HepG2 (cell line): ENCODE measurements around the gene VIT. TPM values are rescaled to one million over a fixed set of nuclear protein-coding genes. Genes with fewer than 3 reads are reported as not detected.

ENCODE experiments used
- ARID5B ChIP-seq: IDR thresholded peaks from 2 replicates; pipeline ENCODE4 v1.4.0; 2020; ENCODE audit warnings: mild to moderate bottlenecking, missing genetic modification reagents
- ATF7 ChIP-seq, 2 experiments: fragments of 450-650 bp in 1 of 2; sonication (generic) in 1 of 2; formaldehyde crosslinking in 1 of 2; IDR thresholded peaks; 2 replicates each; pipeline versions ENCODE4 v1.4.0 to v1.6.1; 2016 to 2020; ENCODE audit warnings: antibody characterized with exemption in 1 of 2, mild to moderate bottlenecking in 1 of 2, missing genetic modification reagents in 1 of 2
- ATF7-NPFF ChIP-seq: sonication (generic); formaldehyde crosslinking; IDR thresholded peaks from 2 replicates; pipeline ENCODE4 v1.8.1; 2023; ENCODE audit warnings: mild to moderate bottlenecking, low read depth, missing genetic modification reagents, moderate library complexity
- BCL6 ChIP-seq: IDR thresholded peaks from 2 replicates; pipeline ENCODE4 v1.6.1; 2016; ENCODE audit warnings: missing genetic modification reagents, missing compliant biosample characterization
- CREM ChIP-seq, 2 experiments: sonication (generic) in 1 of 2; formaldehyde crosslinking in 1 of 2; IDR thresholded peaks; 2 replicates each; pipeline versions ENCODE4 v1.4.0 to v1.6.1; 2016 to 2020; ENCODE audit warnings: antibody characterized with exemption in 1 of 2, mild to moderate bottlenecking in 1 of 2, missing genetic modification reagents in 1 of 2
- ELF3 ChIP-seq: IDR thresholded peaks from 2 replicates; pipeline ENCODE4 v1.6.1; 2016; ENCODE audit warnings: missing genetic modification reagents, missing compliant biosample characterization
- ETV6 ChIP-seq: sonication (generic); formaldehyde crosslinking; conservative IDR thresholded peaks from 2 replicates; pipeline ENCODE4 v1.4.0; 2020; ENCODE audit warnings: missing genetic modification reagents
- GATAD2A ChIP-seq: IDR thresholded peaks from 2 replicates; pipeline ENCODE4 v1.6.1; 2016
- GMEB2 ChIP-seq: IDR thresholded peaks from 2 replicates; pipeline ENCODE4 v1.6.1; 2016; ENCODE audit warnings: missing biosample characterization, missing genetic modification reagents, low read depth
- HMG20A ChIP-seq: IDR thresholded peaks from 2 replicates; pipeline ENCODE4 v1.6.1; 2016; ENCODE audit warnings: borderline replicate concordance
- HNRNPL ChIP-seq: fragments of 200-400 bp; formaldehyde crosslinking; IDR thresholded peaks from 2 replicates; pipeline ENCODE4 v1.6.1; 2017; ENCODE audit warnings: mild to moderate bottlenecking, low read depth, low read length
- ISL2 ChIP-seq: sonication (generic); formaldehyde crosslinking; IDR thresholded peaks from 2 replicates; pipeline ENCODE4 v1.5.0; 2020; ENCODE audit warnings: missing genetic modification reagents
- MAFF ChIP-seq: IDR thresholded peaks from 2 replicates; pipeline ENCODE4 v1.6.1; 2011; ENCODE audit warnings: low read depth, low read length, improper control_type of control experiment
- NCOA2 ChIP-seq: sonication (generic); formaldehyde crosslinking; IDR thresholded peaks from 2 replicates; pipeline ENCODE4 v1.8.0; 2022; ENCODE audit warnings: inconsistent platforms
- NR2F2 ChIP-seq: IDR thresholded peaks from 2 replicates; pipeline ENCODE4 v1.6.1; 2012; ENCODE audit warnings: low read depth, inconsistent platforms, borderline replicate concordance
- NR2F6 ChIP-seq, 2 experiments: IDR thresholded peaks; 2 replicates each; pipeline ENCODE4 v1.6.1; 2016; ENCODE audit warnings: antibody characterized with exemption in 1 of 2, mild to moderate bottlenecking in 1 of 2
- PHF21A ChIP-seq: sonication (generic); formaldehyde crosslinking; IDR thresholded peaks from 2 replicates; pipeline ENCODE4 v1.5.0; 2020; ENCODE audit warnings: mild to moderate bottlenecking, missing genetic modification reagents
- SOX13 ChIP-seq, 3 experiments: fragments of 450-650 bp in 1 of 3; sonication (generic) in 1 of 3; formaldehyde crosslinking in 1 of 3; IDR thresholded peaks in 2 of 3; conservative IDR thresholded peaks in 1 of 3; 2 replicates each; pipeline versions ENCODE4 v1.5.0 to v1.6.1; 2016 to 2020; ENCODE audit warnings: antibody characterized with exemption in 1 of 3, mild to moderate bottlenecking in 1 of 3, missing compliant biosample characterization in 1 of 3, missing genetic modification reagents in 1 of 3, moderate library complexity in 1 of 3
- TCF12 ChIP-seq, 2 experiments: fragments of 450-650 bp in 1 of 2; sonication (generic) in 1 of 2; formaldehyde crosslinking in 1 of 2; IDR thresholded peaks; 2 replicates each; pipeline versions ENCODE4 v1.6.1 to v1.8.0; 2017 to 2022; ENCODE audit warnings: antibody characterized with exemption in 1 of 2, mild to moderate bottlenecking in 1 of 2, missing genetic modification reagents in 1 of 2, moderate library complexity in 1 of 2
- TCF7 ChIP-seq: sonication (generic); IDR thresholded peaks from 2 replicates; pipeline ENCODE4 v1.6.1; 2016; ENCODE audit warnings: antibody characterized with exemption, low read depth
- ZGPAT ChIP-seq: IDR thresholded peaks from 2 replicates; pipeline ENCODE4 v1.6.1; 2016; ENCODE audit warnings: mild to moderate bottlenecking
- ZNF546 ChIP-seq: sonication (generic); formaldehyde crosslinking; conservative IDR thresholded peaks from 2 replicates; pipeline ENCODE4 v1.8.1; 2023; ENCODE audit warnings: mild to moderate bottlenecking, missing genetic modification reagents
- polyA plus RNA-seq, 8 experiments: library from polyadenylated mRNA; depleted of rRNA in 3 of 8; stranded (reverse) in 7 of 8; unstranded in 1 of 8; fragments of >200 nt; fragmentation: Illumina TruSeq in 4 of 8; extraction: Trizol in 4 of 8; gene quantifications; 2 replicates each; pipeline versions ENCODE4 v1.2.1 to v1.2.3, GENCODE V29; 2011 to 2016; ENCODE audit warnings: low read depth in 4 of 8, missing spikeins in 1 of 8, mixed read lengths in 1 of 8; ENCODE audit not compliant: insufficient read depth in 1 of 8
- total RNA-seq, 5 experiments: library from RNA; depleted of rRNA; stranded (reverse); fragments of >200 nt; fragmentation: Illumina TruSeq; extraction: Trizol; gene quantifications; 2 replicates each; pipeline ENCODE4 v1.2.3, GENCODE V29; 2016; ENCODE audit warnings: low read depth in 1 of 5

VIT gene
- total and polyA plus RNA-seq, 2 of the 13 experiments (the other 11 are each of a cell fraction or from before 2014, with no cell fraction given), result not detected

- TF ChIP-seq ZNF546 (CRISPR knock-in tag) (no peak), CREM (IDR thresholded peaks at IDR 0.05) (peak; percentile 60), CREM (CRISPR knock-in tag; IDR thresholded peaks at IDR 0.05) (no peak), MAFF (peak; percentile 70), BCL6 (peak; percentile 69), ELF3 (CRISPR knock-in tag) (0 out of 2 replicates have a peak, but pooled peaks have one; percentile 9), SOX13 (IDR thresholded peaks at IDR 0.05) (no peak), SOX13 (CRISPR knock-in tag; conservative IDR thresholded peaks at IDR 0.05 in 1 of 2, IDR thresholded peaks at IDR 0.05 in 1 of 2) (peak in 1 of 2 experiments; percentile 57; a peak in 1 of 4 replicates), NCOA2 (CRISPR knock-in tag) (peak; percentile 36; the same call in 1 of the 2 replicates), TCF12 (IDR thresholded peaks at IDR 0.05) (no peak), TCF12 (CRISPR knock-in tag; IDR thresholded peaks at IDR 0.05) (no peak), ARID5B (peak; percentile 20; the same call in 1 of the 2 replicates), PHF21A (CRISPR knock-in tag) (no peak), GATAD2A (CRISPR knock-in tag) (peak; percentile 22; the same call in 1 of the 2 replicates), ZGPAT (CRISPR knock-in tag) (0 out of 2 replicates have a peak, but pooled peaks have one; percentile 17), HNRNPL (no peak), NR2F6 (IDR thresholded peaks at IDR 0.05) (peak; percentile 42; the same call in 1 of the 2 replicates), NR2F6 (CRISPR knock-in tag; IDR thresholded peaks at IDR 0.05) (no peak; the same call in 1 of the 2 replicates), GMEB2 (no peak), ETV6 (CRISPR knock-in tag) (no peak), NR2F2 (no peak), ATF7 (IDR thresholded peaks at IDR 0.05) (peak; percentile 16; the same call in 1 of the 2 replicates), ATF7 (CRISPR knock-in tag; IDR thresholded peaks at IDR 0.05) (no peak), HMG20A (CRISPR knock-in tag) (peak; percentile 40; the same call in 1 of the 2 replicates), ISL2 (CRISPR knock-in tag) (0 out of 2 replicates have a peak, but pooled peaks have one; percentile 42), ATF7-NPFF (CRISPR knock-in tag) (no peak), TCF7 (peak; percentile 66; the same call in 1 of the 2 replicates)
These were observed 42.4 kb upstream of the VIT start (continued) for GRCh38 chr2:36653967-36654694.
